Loucy (cell line): ENCODE measurements around the gene HID1.

Experiments
- H2AFZ ChIP-seq: fragments of 200-600 bp; sonication (generic); 2 replicates; pipeline ENCODE4 v1.6.0; 2016; ENCODE audit warnings: antibody characterized with exemption, mild to moderate bottlenecking, low read length, moderate library complexity
- H3F3A ChIP-seq: fragments of 200-600 bp; 2 replicates; pipeline ENCODE4 v1.6.0; 2016; ENCODE audit warnings: antibody characterized with exemption, low read depth, mild to moderate bottlenecking
- H3K27me3 ChIP-seq: fragments of 200-600 bp; sonication (generic); 2 replicates; pipeline ENCODE4 v1.6.1; 2014; ENCODE audit warnings: low read length, mild to moderate bottlenecking; ENCODE audit not compliant: insufficient read depth, poor library complexity, severe bottlenecking
- H3K36me3 ChIP-seq: fragments of 200-600 bp; sonication (generic); 2 replicates; pipeline ENCODE4 v1.6.1; 2016; ENCODE audit warnings: low read length; ENCODE audit not compliant: insufficient read depth
- H3K4me1 ChIP-seq: fragments of 200-600 bp; sonication (generic); 2 replicates; pipeline ENCODE4 v1.5.1; 2014; ENCODE audit warnings: low read length, mild to moderate bottlenecking; ENCODE audit not compliant: insufficient read depth, poor library complexity, severe bottlenecking
- H3K4me2 ChIP-seq: fragments of 200-600 bp; sonication (generic); 2 replicates; pipeline ENCODE4 v1.6.0; 2014; ENCODE audit warnings: antibody characterized with exemption, low read length, low read depth, mild to moderate bottlenecking; ENCODE audit not compliant: poor library complexity, severe bottlenecking
- H3K4me3 ChIP-seq: fragments of 200-600 bp; sonication (generic); 2 replicates; pipeline ENCODE4 v1.5.1; 2014; ENCODE audit warnings: low read length, mild to moderate bottlenecking, mixed read lengths; ENCODE audit not compliant: poor library complexity, severe bottlenecking
- H3K79me2 ChIP-seq: fragments of 200-600 bp; sonication (generic); 2 replicates; pipeline ENCODE4 v1.6.1; 2014; ENCODE audit warnings: low read length; ENCODE audit not compliant: insufficient read depth
- H3K9ac ChIP-seq: fragments of 200-600 bp; sonication (generic); 2 replicates; pipeline ENCODE4 v1.6.0; 2014; ENCODE audit warnings: mild to moderate bottlenecking, low read depth, low read length, moderate library complexity; ENCODE audit not compliant: poor library complexity, severe bottlenecking
- H3K9me2 ChIP-seq: fragments of 200-600 bp; sonication (generic); replicated peaks from 2 replicates; pipeline ENCODE4 v1.6.1; 2016; ENCODE audit warnings: low read depth, low read length, mixed read lengths
- H3K9me3 ChIP-seq: fragments of 200-600 bp; sonication (generic); 2 replicates; pipeline ENCODE4 v1.6.1; 2014; ENCODE audit warnings: mild to moderate bottlenecking, antibody characterized with exemption, low read length, low read depth; ENCODE audit not compliant: insufficient read depth
- H4K20me1 ChIP-seq: fragments of 200-600 bp; sonication (generic); 2 replicates; pipeline ENCODE4 v1.6.0; 2014; ENCODE audit warnings: antibody characterized with exemption, low read length, mild to moderate bottlenecking; ENCODE audit not compliant: insufficient read depth, poor library complexity, severe bottlenecking
- CTCF ChIP-seq: fragments of 200-600 bp; sonication (generic); conservative IDR thresholded peaks from 2 replicates; pipeline ENCODE4 v1.5.1; 2014; ENCODE audit warnings: mild to moderate bottlenecking, antibody characterized with exemption, low read length
- EZH2phosphoT487 ChIP-seq: fragments of 200-600 bp; IDR thresholded peaks from 2 replicates; pipeline ENCODE4 v1.6.1; 2018; ENCODE audit warnings: antibody characterized with exemption, mild to moderate bottlenecking, moderate library complexity, borderline replicate concordance

HID1 gene

GRCh38 chr17:74992223-74992622 lies 19.7 kb upstream of the HID1 start:
- Histone ChIP-seq H3K9me2 (no peaks in the 10 kb centered on the region), H3K27me3 (peaks cover 14% of the 10 kb centered on the region), H3K4me2 (no peak overlapping the region), H4K20me1 (no peaks in the 10 kb centered on the region), H3K36me3 (no peaks in the 10 kb centered on the region), H3K4me3 (no peak overlapping the region), H3K9me3 (no peaks in the 10 kb centered on the region), H2AFZ (no peak overlapping the region), H3K9ac (no peak overlapping the region), H3F3A (no peaks in the 10 kb centered on the region), H3K4me1 (peaks cover 6% of the 10 kb centered on the region), H3K79me2 (no peaks in the 10 kb centered on the region)
- TF ChIP-seq EZH2phosphoT487 (no peak), CTCF (no peak)

DNA sequence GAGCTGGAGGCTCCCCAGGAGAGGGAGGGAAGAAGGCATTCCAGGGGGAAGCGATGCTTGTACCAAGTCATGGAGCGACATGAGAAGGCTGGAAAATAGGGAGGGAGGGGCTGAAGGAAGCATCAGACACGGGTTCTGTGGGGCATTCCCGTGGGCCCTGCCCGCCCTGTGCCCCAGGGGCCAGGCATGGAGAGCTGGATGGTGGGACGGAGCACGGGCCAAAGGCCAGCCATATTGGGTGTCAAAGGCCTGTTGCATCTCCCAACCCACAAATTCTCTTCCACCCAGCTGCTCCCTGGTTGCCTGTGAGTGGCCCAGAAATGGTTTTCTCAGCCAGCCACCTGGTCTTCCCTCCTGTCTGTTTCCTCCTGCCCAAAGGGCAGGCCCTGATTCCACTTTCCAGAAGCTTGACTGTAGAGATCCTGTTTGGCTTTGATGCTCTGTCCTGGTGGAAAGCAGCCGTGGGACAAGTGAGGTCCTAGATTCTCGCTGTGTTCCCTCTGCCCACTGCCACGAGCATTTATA lies 18.1 kb upstream of the HID1 start:
- Histone ChIP-seq H3F3A (no peaks in the 10 kb centered on the region), H3K36me3 (no peaks in the 10 kb centered on the region), H3K9ac (no peak overlapping the region), H3K4me1 (peaks cover 6% of the 10 kb centered on the region), H3K9me3 (no peaks in the 10 kb centered on the region), H3K4me3 (no peak overlapping the region), H3K27me3 (peaks cover 14% of the 10 kb centered on the region), H3K4me2 (no peak overlapping the region), H3K9me2 (no peaks in the 10 kb centered on the region), H3K79me2 (no peaks in the 10 kb centered on the region), H2AFZ (no peak overlapping the region), H4K20me1 (no peaks in the 10 kb centered on the region)
- no peak for TF ChIP-seq EZH2phosphoT487
- no peak for TF ChIP-seq CTCF

- Histone ChIP-seq H2AFZ (peak overlapping the region; percentile 75; the same call in 1 of the 2 replicates), H3F3A (no peaks in the 10 kb centered on the region), H3K9me3 (no peaks in the 10 kb centered on the region), H3K9ac (peak overlapping the region; percentile 39), H3K9me2 (no peaks in the 10 kb centered on the region), H3K79me2 (no peaks in the 10 kb centered on the region), H3K27me3 (peaks cover 14% of the 10 kb centered on the region), H3K4me1 (peaks cover 6% of the 10 kb centered on the region), H3K4me2 (peak overlapping the region; percentile 45), H4K20me1 (no peaks in the 10 kb centered on the region), H3K4me3 (peak overlapping the region; percentile 73), H3K36me3 (no peaks in the 10 kb centered on the region)
- TF ChIP-seq CTCF = no peak
- no peak for TF ChIP-seq EZH2phosphoT487
These were observed 15.6 kb upstream of the HID1 start for GRCh38 chr17:74987909-74988711.
